HS-5 (cell line): Measurements from ENCODE around the gene ACBD6.

Experiments
- DNase-seq: peaks from one replicate; pipeline ENCODE4 v3.0.0-alpha.2; 2012; ENCODE audit warnings: low read depth

The ACBD6 gene

DNA sequence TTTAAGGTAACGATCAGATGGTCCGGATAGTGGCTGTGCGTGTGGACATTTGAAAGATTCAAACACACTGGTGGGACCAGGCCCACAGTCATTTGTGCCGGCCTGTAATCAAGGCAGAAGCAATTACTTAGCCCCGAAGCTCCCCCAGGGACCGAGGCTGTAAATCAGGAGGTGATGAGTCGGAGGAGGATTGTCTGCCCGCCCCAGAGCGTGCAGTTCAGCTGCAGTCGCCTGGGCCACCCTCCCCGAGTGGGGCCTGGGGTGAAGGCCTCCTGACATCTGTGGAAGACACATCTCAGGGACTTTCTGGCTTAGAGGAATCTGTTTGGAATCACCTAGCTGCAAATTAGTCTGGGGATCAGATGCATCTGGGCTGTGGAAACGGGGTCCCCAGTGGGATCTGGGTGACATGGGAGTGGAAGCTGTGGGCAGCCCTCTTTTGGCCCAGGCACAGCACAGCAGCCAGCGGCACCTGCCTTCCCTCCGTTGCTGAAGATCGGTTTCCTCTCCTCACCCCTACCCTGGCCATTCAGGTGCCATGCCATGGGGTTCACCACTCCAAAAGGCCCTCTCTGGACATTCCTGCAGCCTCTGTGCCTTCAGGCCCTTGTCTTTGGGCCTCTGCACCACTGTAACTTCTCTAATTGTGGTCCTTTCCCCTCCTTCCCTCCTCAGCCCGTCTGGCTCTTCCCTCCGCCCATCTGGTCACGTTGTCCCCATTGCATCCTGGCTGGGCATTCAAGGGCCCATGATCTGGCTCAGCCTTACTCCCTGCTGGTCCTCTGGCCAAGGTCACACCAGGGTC, 246.6 kb downstream of the ACBD6 start:
- no peak for DNase-seq

DNA sequence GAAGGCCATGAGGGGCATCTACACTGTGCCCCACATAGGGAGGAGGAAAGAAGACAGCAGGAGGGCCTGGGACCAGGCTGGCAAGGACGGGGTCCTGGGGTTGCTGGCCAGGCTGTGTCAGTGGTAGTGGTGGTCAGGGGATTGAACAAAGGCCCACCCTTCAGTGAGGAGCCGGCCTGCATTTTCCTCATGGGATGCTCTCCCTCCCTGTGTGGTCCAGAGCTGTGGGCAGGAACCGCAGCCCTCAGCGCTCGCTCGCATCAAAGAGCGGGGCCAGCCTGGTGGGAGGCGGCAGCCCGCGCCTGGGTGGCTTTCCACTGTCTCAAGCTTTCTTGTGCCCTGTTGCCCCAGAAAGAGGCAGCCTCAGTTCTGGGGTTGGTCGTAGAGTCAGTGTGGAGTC, 247.5 kb downstream of the ACBD6 start:
- DNase-seq = no peak

DNA sequence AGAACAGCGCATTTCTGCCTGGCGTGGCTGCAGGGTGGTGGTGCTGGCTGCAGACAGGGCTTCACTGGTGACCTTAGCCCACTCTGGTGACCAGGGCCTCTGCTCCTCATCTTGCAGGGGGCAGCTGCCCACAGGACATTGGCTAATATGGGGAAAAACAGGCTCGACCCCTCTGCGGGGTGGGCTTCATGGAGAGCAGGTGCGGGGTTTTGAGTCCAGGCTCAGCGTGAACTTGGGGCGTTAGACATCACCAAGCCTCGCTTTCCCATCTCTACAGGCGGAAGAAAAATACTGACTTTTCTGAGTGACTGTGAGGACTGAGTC, 247.9 kb downstream of the ACBD6 start:
- DNase-seq = no peak

DNA sequence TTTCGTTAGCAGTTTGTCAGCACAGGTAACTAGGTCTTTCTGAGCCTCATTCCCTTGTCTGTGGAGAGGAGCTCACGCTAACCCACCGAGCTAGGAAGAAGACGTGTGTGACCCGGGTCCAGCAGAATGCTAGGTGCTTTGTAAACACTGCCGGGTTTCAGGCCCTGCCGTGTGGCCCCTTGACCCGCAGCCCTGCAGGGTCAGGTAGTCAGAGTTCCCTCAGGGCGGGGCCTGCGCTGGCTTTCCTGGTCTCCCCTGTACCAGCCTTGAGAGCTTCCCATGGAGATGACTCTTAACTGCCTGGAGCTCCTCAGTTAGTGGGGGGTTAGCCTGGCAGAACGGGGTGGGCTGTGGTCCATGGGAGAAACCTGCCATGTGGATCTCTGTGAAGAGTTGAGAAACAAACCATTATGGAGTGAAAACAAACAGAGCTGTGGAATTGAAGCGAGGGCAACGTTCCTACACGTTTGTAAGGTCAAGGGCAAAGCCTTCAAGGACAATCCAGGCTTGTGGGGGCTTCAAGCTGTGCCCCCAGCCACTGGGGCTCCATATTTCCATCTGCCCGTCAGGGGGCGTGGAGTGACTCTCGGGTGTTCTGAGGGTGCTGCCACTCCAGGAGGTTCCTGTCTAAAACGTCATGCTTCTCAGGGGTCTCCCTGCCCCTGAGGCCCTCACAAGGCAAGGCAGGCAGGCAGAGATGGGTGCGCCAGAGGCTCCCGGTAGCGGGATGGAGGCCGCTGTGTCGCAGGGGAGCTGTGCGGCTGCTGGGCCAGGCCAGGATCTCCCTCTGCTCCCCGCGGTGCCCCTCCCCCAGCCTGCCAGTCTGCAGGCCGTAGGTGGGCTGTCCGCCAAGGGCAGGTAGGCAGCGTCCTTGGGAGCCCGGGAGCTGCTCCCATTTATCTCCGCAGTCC, 248.5 kb downstream of the ACBD6 start:
- no peak for DNase-seq

DNA sequence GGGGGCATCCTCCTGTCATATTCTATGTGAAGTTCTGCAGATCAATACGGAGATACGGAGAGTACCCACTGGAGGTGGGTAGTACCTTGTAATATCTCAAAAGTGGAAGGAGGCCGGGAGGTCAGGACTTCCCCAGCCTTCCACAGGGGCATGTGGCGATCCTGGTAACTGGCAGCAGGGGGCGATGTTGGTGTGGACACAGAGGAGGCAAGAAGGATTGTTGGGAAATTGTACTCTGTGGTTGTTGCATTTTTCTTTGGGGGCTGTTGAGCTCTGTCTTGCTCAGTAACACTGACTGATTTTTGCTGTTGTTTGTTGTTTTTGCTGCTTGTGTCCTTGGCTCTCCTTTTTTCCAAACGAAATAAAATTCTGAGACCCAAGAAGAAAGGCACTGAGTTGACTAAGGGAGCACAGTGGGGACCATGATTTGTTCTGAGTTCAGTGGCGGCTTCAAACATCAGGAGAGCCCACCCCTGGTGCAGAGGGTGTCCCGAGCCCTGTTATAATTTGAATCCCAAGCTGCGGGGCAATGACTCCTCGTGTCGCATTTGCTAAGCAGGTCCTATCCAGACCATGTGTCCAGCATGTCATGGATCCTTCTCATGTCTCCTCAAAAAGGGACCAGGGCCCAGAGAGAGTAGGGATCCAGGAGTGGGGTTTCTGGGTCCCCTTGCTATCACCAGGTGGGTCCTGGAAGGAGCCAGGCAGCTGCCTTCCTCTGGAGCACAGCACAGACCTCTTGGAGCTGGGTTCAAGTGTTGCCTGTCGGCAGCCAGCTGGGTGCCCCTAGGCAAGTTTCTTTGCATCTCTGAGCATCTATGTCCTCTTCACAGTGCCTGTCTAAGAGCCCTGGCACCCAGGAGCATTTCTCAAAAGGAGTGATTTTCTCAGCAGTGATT, 249.5 kb downstream of the ACBD6 start:
- no peak for DNase-seq

DNA sequence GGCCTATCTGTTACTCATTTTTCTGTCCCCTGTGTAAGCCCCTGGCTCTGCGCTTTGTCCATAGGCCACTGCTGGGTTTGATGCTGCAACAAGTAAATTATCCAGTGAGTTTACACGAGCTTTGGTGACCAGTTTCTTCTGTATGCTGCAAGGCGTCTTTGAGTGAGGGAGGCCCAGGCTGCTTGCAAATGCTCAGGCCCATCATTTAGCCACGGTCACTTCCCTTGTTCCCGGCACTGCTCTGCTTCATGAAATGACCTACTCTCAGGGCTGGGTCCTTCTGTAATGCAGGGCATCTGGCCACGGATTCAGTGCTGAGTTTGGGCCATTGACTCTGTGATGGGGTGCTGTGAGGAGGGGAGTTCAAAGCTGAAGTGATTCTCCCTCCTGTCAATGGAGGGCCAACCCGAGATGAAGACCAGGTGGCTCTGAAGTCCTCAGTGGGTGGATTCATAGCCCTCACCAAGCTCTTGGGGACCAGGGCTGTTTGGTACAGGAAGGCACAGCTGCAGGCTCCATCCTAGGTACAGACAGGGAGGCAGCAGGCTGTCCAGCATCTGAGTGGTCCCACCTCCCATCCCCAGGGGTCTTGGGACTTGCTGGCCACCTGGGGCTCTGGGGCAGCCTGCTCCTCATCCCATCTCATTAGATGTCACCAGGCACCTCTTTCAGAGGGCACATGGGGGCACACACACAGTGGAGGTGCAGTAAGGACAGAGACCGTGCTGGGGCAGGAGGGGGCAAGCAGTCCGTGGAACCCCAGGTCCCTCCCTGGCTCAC, 250.7 kb downstream of the ACBD6 start:
- no peak for DNase-seq

DNA sequence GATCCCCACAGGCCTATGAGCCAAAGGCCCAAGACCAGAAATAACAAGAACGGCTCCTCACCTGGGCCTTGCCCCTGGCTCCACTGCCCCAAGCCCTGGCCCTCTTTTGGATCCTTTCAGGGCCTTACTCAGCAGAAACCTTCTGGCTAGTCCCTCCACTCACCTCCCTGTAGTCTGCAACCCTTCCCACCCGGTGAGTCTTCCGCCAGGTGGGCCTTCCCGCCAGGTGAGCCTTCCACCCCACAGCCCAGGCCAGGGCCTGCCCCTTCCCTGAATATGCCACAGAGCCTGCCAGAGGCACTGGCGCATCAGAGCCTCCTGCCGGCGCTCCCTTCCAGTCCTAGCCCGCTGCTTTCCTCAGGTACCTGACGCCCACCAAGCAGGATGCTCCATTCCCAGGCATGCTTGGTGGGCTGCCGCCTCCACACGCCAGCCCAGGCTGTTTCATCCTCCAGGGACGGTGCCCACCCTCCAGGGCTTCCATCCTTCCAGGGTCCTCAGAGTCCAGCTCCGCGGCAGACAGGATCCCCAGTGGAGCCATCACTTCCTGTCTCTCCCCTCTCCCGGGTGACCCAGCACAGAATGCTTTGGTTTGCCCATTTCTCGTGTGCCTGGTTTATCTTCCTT, 251.4 kb downstream of the ACBD6 start:
- DNase-seq = no peak

DNA sequence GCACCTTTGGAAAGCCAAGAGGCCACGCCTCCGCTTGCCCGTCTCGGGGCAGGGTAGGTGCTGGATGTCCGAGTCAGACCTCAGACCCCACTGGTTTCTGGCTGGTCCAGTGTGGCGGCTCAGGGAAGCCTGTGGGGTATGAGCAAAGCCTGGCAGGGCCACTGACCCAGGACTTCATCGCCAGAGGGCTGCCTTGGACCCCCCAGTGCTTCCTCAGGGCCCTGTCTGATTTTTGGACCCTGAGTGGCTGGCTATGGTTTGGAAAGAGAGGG, 251.9 kb downstream of the ACBD6 start:
- DNase-seq = no peak

DNA sequence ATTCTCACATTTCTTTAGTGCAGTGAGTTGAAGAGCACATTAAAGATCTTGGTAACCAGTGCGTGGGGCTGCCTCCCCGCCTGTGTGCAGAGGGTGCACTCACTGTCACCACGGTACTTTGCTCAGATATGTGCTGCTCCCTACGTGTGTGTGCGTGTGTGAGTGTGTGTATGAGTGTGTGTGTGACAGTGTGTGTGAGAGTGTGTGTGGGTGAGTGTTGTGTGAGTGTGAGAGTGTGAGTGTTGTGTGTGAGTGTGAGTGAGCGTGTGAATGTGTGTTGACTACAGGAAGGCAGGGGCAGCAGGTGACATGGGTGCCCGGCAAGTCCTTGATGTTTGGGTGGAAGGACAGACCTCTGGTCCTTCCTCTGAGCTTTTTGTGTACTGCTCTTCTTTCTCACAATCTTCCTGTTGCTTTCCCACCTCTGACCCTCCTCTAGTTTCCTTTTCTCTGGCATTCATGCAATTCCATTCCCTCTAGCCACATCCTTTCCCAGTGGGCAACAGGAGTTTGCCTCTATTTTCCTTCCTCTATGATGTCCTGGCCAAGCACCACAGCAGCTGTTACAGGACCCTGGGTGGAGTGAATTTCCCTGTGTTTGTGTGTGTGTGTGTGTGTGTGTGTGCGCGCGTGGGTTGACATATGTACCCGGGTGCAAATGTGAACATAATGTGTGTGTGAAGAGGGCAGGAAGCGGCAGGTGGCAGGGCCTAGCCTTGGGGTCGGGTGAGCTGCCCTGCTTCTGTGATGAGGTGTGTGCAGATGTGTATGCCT, 252.5 kb downstream of the ACBD6 start:
- DNase-seq = no peak

DNA sequence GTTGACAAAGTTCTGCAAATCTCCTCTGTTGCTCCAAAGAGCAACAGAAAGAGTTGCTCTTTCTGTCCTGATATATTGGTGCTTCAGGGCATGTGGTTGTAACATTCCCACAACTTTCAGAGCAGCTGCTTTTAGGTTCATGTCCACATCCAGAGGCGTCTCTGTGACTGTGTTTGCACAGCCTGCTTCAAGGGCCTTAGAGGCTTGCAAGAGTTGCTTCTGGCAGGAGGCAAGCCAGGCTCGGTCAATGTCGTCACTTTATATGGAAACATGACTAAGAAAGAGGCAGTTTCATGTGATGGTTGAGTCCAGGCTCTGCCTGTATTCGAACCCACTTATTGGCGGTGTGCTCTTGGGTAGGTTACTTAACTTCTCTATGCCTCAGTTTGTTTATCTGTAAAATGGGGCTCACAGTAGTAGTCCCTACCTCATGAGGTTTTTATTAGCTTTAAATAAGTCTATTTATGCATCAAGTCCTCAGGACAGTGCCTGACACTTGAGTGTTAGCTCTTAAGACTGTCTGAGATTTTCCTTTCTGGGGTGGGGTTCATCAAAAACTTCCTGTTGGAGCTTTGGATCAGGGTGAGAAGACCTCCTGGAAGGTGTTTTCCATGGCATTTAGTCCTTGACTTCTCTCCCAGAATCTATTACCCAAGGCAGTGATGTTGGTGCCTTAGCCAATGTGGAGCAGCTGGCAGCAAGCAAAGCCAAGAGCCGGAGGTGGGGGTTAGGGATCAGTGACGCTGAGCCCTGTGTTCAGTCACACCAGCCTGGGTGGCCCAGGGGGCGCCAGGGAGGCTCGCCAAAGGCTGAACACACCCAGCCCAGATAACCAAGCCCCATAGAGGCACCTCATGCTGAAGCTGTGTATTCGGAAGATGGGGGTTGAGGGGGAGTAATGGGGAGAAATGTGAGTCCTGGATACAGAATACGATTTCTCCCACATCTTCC, 253.4 kb downstream of the ACBD6 start:
- DNase-seq = no peak

DNA sequence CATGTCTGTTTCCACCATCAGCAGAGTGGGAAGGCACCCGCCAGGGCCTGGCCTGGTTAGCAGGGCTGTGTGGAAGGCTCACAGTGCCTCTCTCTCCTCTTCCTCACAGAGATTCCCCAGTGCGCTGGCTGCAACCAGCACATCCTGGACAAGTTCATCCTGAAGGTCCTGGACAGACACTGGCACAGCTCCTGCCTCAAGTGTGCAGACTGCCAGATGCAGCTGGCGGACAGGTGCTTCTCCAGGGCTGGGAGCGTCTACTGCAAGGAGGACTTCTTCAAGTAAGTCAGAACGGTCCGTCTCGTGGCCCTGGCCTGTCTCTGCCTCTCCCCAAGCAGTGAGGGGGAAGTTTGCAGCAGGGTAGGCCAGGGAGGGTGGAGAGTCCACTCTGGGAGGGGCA, 254.2 kb downstream of the ACBD6 start:
- DNase-seq = no peak

DNA sequence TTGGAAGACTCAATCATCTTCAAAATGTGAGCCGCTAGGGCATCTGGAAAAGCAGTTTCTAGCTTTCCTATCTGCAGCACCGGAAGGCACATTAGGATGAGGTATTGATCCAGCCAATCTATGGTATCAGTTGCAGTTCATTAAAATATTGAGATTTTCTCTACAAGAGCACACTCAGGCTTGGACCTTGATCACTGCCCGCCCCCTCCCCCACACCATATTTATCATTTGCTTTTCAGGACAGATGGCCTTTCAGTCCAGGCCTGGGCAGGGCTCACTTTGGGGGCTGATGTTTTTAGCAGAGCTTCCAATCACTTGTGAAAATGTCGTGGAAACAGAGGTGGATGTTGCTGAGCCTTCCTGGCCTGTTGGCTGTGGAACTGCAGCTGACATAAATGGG, 254.8 kb downstream of the ACBD6 start:
- DNase-seq = no peak

DNA sequence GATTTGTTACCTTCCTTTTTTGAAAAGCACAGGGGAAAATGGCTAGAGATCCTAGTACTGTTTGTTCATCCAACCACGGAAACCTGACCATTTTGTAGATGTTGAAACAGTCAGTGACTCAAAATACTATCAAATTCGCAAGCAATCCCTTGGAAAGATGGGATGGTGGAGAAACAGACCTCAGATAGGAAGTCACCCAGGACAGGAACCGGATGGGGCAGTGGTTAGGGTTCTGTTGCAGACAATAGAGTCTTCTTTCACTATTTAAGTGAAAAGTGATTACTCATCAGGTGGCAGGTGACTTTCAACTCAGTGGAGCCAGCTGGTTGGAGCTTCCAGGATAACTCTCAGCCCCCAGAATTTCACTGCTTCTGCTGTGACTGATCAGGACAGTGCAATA, 255.3 kb downstream of the ACBD6 start:
- no peak for DNase-seq

DNA sequence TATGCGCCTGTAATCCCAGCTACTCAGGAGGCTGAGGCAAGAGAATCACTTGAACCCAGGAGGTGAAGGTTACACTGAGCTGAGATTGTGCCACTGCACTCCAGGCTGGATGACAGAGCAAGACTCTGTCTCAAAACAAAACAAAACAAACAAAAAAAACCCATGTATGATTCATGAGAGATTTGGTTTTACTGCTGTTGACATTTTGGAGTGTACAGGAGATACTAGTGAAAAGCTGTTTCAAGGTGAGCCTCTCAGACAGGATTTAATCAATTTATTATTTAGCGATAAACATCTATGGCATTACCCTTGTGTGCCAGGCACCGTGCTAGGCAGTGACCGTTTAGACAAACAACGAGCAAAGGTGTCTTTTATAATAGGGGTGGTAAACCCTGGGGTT, 255.8 kb downstream of the ACBD6 start:
- no peak for DNase-seq

DNA sequence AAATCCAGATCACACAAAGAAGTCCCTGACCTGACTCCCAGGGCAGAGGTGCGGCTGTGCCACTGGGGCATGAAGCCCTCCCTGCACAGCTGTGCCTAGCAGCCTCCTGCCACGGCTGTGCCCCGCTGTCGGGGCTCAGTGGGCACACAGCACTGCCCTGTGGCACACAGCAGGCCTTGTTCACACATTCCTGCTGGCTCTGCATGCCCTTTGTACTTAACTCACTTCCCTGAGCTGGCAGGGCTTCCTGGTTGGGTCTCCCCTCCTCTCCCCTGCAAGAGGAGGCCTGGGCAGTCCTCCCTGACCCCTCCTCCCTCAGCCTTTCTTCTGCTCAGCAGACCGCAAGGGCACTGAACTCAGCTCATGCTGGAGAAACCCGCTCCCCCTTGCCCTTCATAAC, 257.5 kb downstream of the ACBD6 start:
- DNase-seq = no peak

DNA sequence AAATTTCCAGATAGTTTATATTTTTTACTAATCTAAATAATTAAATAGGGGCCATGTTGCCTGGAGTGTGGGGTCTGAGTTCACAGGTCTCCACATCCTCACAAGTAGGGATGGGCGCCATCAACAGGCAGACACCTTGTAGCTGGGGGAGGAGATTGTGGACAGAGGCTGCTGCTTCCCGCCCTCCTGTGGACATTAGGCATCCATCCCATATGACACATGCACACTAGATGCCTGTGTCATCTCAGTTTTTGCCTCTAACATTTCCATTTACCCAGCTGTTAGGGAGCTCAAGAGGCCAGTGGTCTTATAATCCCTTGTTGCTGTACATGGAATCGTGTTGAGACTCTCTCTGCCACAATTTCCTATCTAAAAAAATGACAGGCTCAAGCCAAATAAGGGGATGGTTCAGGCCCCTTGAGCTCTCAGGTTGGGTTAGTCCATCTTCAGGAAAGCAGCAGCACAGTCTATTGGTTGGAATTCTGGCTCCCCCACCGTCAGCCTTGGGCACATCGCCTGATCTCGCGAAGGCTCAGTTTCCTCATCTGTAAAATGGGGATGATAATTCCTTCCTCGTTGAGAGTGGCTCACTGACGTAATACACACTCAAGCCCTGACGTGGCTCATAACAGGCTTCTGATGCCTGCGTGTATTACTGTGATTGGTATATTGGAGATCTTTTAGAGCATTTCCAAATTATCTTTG, 258.7 kb downstream of the ACBD6 start:
- DNase-seq = no peak

DNA sequence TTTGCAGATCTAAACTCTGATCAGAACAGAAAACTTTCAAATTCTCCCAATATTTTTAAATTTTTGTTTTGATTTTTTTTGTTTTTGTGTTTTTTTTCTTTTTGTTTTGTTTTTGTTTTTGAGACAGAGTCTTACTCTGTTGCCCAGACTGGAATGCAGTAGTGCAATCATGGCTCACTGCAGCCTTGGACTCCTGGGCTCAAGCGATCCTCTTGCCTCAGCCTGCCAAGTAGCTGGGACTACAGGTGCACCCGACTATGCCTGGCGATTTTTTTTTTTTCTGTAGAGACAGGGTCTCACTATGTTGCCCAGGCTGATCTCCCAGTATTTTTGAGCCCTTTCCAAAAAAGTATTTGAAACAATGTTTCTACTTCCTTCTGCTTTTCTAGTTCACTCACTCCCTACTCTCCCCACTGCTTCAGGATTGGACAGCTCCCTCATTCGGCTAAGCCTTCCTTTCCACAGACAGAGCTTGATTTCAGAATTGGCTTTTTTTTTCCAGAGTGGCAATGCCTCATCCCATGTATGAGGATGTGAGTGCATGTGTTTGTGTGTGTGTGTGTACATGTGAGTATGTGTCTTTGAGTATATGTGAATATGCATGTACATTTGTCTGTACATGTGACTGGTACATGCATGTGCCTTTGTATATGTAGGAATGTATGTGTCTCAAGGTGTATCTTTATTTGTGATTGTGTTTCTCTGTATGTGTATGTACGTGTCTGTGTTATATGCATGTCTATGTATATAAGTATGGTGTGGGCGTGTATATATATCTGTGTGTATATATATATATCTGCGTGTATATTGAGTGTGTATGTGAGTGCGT, 260.4 kb downstream of the ACBD6 start:
- DNase-seq = no peak
